Stomach (tissue), 4 donors: Measurements from ENCODE around the gene CEP44.

Experiments
- CTCF ChIP-seq, 7 experiments: fragments of 450-650 bp in 4 of 7; fragments of 200-600 bp in 3 of 7; sonication (generic) in 3 of 7; IDR thresholded peaks; one replicate each; pipeline ENCODE4 v1.5.1; 2016 to 2019; ENCODE audit warnings: antibody characterized with exemption in 7 of 7, control low read depth in 2 of 7, mild to moderate bottlenecking in 1 of 7
- EP300 ChIP-seq: sonication (generic); formaldehyde crosslinking; IDR thresholded peaks from one replicate; pipeline ENCODE4 v1.6.1; 2017; ENCODE audit warnings: antibody characterized with exemption
- POLR2A ChIP-seq, 4 donors: fragments of 450-650 bp; IDR thresholded peaks; one replicate each; pipeline ENCODE4 v1.6.1; 2016; ENCODE audit warnings: antibody characterized with exemption in 4 of 4, control low read depth in 2 of 4, mild to moderate bottlenecking in 1 of 4, moderate library complexity in 1 of 4
- POLR2AphosphoS5 ChIP-seq, 3 donors: sonication (generic); formaldehyde crosslinking; IDR thresholded peaks; one replicate each; pipeline ENCODE4 v1.6.1; 2016; ENCODE audit warnings: antibody characterized with exemption in 3 of 3

GRCh38 chr4:174241162-174241561, 42.5 kb upstream of the CEP44 start:
- TF ChIP-seq CTCF (IDR thresholded peaks at IDR 0.05) (no peak), POLR2AphosphoS5 (IDR thresholded peaks at IDR 0.05) (no peak), POLR2A (IDR thresholded peaks at IDR 0.05) (no peak), EP300 (no peak)
